BJ (cell line): ENCODE results near the gene CRB1. TPM values are rescaled to one million over a fixed set of nuclear protein-coding genes. Genes with fewer than 3 reads are reported as not detected.

Experiments used
- CTCF ChIA-PET: fragments of 350-600 bp; formaldehyde crosslinking; extraction: SDS; loops from one replicate; lab custom pipeline; 2021; ENCODE audit warnings: antibody characterized with exemption, inconsistent platforms; lab: Yijun Ruan, JAX
- POLR2A ChIA-PET: fragments of 300-600 bp; sonication (Branson Sonifier 250); formaldehyde crosslinking; extraction: SDS; loops from one replicate; lab custom pipeline; 2021; ENCODE audit warnings: antibody characterized with exemption; lab: Charles Lee
- DNase-seq: peaks from one replicate; pipeline ENCODE4 v3.0.0-alpha.2; 2011; ENCODE audit warnings: low read depth
- H3K27me3 ChIP-seq: 2 replicates; pipeline ENCODE4 v1.6.0; 2011; ENCODE audit warnings: low read length; ENCODE audit not compliant: control insufficient read depth, insufficient read depth
- H3K36me3 ChIP-seq: 2 replicates; pipeline ENCODE4 v1.5.1; 2011; ENCODE audit warnings: low read length; ENCODE audit not compliant: control insufficient read depth, insufficient read depth
- H3K4me3 ChIP-seq: 2 replicates; pipeline ENCODE4 v1.5.1; 2011; ENCODE audit warnings: low read depth, mild to moderate bottlenecking, control low read depth, low read length
- polyA plus RNA-seq: library from polyadenylated mRNA; depleted of rRNA; stranded (reverse); fragments of >200 nt; gene quantifications from 2 replicates; pipeline ENCODE4 v1.2.3, GENCODE V29; 2011
- TF ChIP-seq, protein P1 (sequence below): IDR thresholded peaks from 2 replicates; pipeline ENCODE4 v1.5.1; 2011; ENCODE audit warnings: low read depth, mild to moderate bottlenecking, control low read depth, inconsistent platforms, low read length, moderate library complexity; ENCODE audit not compliant: insufficient read depth

Gene CRB1
- polyA plus RNA-seq, 1 experiment = 0.06 TPM

DNA sequence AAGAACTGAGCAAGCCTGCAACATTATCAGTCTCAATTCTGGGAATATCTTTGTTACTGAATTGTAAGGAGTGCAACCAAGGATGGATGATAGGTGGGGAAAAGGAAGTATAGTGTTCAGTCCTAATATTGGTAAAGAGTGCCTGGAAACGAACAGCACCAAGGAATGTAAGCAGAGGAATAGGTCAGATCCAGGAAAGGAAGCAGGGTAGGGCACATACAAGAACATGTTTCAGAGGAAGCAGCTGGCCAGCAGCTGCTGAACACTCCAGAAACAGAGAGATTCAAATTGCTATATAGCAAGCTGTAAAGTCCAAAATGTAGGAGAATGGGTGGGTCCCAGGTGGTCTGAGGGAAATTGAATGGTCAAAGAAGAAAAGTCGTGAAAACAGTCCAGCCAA lies 37.9 kb downstream of the CRB1 start:
- TF ChIP-seq, protein P1, sequence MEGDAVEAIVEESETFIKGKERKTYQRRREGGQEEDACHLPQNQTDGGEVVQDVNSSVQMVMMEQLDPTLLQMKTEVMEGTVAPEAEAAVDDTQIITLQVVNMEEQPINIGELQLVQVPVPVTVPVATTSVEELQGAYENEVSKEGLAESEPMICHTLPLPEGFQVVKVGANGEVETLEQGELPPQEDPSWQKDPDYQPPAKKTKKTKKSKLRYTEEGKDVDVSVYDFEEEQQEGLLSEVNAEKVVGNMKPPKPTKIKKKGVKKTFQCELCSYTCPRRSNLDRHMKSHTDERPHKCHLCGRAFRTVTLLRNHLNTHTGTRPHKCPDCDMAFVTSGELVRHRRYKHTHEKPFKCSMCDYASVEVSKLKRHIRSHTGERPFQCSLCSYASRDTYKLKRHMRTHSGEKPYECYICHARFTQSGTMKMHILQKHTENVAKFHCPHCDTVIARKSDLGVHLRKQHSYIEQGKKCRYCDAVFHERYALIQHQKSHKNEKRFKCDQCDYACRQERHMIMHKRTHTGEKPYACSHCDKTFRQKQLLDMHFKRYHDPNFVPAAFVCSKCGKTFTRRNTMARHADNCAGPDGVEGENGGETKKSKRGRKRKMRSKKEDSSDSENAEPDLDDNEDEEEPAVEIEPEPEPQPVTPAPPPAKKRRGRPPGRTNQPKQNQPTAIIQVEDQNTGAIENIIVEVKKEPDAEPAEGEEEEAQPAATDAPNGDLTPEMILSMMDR = no peak
- ChIA-PET CTCF (interaction anchor here (1.3 kb wide), 1 partner anchor 126 kb away, joined by 4 read pairs; no protein-coding TSS in a partner anchor), POLR2A (no interaction called here)
- no peak overlapping the region for H3K4me3 ChIP-seq
- no peaks in the 10 kb centered on the region for H3K27me3 ChIP-seq
- DNase-seq = no peak
- no peaks in the 10 kb centered on the region for H3K36me3 ChIP-seq

DNA sequence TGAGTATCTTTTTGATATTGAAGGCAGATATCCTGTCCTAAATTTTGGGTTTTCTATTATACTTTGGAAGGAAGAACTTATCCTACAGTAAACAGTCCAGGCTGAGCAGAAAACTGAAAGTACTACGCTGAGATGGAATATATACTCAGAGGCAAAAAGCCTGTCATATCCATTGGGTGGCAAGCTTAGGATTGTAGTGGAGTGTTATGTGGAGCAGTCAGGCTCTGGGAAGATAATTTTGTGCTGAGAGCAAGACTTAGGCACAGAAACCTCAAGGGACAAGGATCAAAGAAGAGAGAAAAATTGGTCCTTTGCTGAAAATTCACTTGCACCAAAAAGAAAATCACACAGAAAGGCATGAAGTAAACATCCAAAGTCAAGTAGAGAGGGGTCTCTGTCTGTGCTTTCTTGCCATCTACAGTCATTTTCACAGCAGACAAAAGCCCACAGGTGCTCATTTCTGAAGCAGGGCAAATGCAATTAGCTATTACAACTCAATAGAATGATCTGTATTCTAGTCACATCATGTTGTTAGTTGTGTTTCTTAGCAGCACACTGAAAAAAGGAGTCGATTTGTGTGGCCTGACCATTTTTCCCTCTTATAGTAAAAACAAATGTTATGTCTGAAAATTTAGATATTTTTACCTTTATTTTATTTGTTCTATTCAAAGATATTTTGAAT lies 38.5 kb downstream of the CRB1 start:
- ChIA-PET CTCF (interaction anchor here (1.6 kb wide), 1 partner anchor 25 kb away, joined by 4 read pairs; no protein-coding TSS in a partner anchor), POLR2A (no interaction called here)
- no peak for DNase-seq
- TF ChIP-seq, protein P1 = no peak
- H3K27me3 ChIP-seq = no peaks in the 10 kb centered on the region
- H3K36me3 ChIP-seq = no peaks in the 10 kb centered on the region
- H3K4me3 ChIP-seq = no peak overlapping the region

DNA sequence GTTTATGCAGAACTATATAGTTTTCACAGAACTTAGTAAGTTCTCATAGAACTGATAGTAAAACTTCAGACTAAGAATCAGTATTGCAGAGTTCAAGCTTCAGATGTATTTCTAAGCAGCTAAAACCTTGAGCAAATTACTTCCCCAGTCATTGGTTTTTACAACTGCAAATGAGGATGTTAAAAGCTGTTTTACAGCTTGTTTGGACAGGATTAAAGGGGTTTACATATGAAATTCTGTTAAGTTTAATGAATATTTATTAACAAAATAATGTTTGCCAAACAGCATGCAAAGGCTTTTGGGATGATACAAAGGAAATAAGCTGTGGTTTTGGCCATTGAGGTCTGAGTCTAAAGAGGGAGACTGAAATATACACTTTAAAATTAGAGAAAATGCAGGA lies 39.1 kb downstream of the CRB1 start:
- no peaks in the 10 kb centered on the region for H3K27me3 ChIP-seq
- no peaks in the 10 kb centered on the region for H3K36me3 ChIP-seq
- TF ChIP-seq, protein P1 = no peak
- DNase-seq = no peak
- POLR2A ChIA-PET = no interaction called here
- CTCF ChIA-PET = interaction anchor here (1.6 kb wide), 1 partner anchor 24 kb away, joined by 4 read pairs; no protein-coding TSS in a partner anchor
- no peak overlapping the region for H3K4me3 ChIP-seq

DNA sequence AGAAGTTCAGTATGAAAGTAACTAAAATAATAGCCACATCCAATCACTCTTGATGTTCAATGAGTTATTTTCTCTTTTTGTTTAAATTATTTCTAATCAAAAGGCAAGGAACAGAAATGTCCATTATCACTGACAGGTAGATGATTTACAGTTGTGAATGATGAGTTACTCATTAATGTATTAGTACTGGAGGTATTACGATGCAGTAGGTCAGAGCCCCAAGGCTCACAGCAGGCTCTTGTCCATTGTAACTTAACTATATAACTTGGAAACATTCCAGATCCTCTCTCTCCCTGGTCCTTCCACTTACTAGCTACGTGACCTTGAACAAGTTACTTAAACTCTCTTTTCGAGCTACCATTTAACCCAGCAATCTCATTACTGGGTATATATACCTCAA lies 39.5 kb downstream of the CRB1 start:
- Histone ChIP-seq H3K27me3 (no peaks in the 10 kb centered on the region), H3K36me3 (no peaks in the 10 kb centered on the region), H3K4me3 (no peak overlapping the region)
- POLR2A ChIA-PET = no interaction called here
- TF ChIP-seq, protein P1 = no peak
- DNase-seq = no peak
- CTCF ChIA-PET = interaction anchor here (1.6 kb wide), 1 partner anchor 24 kb away, joined by 4 read pairs; no protein-coding TSS in a partner anchor

DNA sequence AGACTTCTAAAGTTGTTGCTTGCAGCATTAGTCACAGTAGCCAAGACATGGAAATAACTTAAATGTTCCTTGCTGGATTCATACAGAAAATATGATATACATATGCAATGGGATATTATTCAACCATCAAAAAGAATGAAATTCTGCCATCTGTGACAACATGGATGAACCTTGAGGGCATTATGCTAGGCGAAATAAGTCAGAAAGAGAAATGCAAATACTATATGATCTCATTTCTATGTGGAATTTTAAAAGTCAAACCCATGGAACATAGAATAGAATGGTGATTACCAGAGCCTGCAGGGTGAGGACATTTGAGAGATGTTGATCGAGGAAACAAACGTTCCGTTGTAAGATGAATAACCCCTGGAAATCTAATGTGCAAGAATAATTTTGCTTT lies 43.0 kb downstream of the CRB1 start:
- H3K27me3 ChIP-seq = no peaks in the 10 kb centered on the region
- no peaks in the 10 kb centered on the region for H3K36me3 ChIP-seq
- no peak overlapping the region for H3K4me3 ChIP-seq
- CTCF ChIA-PET = no interaction called here
- POLR2A ChIA-PET = no interaction called here
- TF ChIP-seq, protein P1 = no peak
- DNase-seq = no peak
